ENCODE measurements around the gene TBXAS1. TPM values are rescaled to one million over a fixed set of nuclear protein-coding genes. Genes with fewer than 3 reads are reported as not detected.

The TBXAS1 gene
- total and polyA plus RNA-seq, 8 donors: 0.74 to 18.4 (median 2.2) TPM

DNA sequence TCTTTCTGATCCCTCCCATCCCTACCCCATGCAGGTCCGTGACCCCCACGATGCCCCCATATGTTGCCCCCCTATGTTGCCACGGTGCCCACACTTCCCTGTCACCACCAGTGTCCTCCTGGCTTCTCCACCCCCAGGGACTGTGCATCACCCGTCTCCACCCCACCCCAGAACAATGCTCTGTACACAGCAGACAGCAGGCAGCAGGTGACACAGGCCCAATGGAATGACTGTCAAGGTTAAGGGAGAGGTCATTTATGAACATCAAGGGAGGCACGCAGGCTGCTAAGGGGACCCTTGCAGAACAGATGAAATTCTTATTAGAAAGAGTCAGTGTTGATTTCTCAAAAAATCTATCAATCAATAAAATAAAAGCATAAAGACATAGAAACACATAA, 162.2 kb downstream of the TBXAS1 start:
- Histone ChIP-seq H3K36me3 (no peaks in the 10 kb centered on the region), H3K27ac (no peak overlapping the region), H3K9me3 (no peaks in the 10 kb centered on the region), H3K4me3 (no peak overlapping the region), H3K27me3 (no peaks in the 10 kb centered on the region), H3K4me1 (no peaks in the 10 kb centered on the region)
- no peak for FAIRE-seq
- no peak for ATAC-seq
- 67 to 85% methylated on average over 5 of the region's 5 CpGs for WGBS, 2 donors
- TF ChIP-seq, protein P1, sequence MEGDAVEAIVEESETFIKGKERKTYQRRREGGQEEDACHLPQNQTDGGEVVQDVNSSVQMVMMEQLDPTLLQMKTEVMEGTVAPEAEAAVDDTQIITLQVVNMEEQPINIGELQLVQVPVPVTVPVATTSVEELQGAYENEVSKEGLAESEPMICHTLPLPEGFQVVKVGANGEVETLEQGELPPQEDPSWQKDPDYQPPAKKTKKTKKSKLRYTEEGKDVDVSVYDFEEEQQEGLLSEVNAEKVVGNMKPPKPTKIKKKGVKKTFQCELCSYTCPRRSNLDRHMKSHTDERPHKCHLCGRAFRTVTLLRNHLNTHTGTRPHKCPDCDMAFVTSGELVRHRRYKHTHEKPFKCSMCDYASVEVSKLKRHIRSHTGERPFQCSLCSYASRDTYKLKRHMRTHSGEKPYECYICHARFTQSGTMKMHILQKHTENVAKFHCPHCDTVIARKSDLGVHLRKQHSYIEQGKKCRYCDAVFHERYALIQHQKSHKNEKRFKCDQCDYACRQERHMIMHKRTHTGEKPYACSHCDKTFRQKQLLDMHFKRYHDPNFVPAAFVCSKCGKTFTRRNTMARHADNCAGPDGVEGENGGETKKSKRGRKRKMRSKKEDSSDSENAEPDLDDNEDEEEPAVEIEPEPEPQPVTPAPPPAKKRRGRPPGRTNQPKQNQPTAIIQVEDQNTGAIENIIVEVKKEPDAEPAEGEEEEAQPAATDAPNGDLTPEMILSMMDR (IDR thresholded peaks at IDR 0.05): no peak
- no peak for DNase-seq
- intact Hi-C loops (cut with DNase I): loop anchor here in 1 of 3 donors (10.0 kb wide), 1 partner anchor 216 kb away; the partner anchor contains the start of gene HIPK2

DNA sequence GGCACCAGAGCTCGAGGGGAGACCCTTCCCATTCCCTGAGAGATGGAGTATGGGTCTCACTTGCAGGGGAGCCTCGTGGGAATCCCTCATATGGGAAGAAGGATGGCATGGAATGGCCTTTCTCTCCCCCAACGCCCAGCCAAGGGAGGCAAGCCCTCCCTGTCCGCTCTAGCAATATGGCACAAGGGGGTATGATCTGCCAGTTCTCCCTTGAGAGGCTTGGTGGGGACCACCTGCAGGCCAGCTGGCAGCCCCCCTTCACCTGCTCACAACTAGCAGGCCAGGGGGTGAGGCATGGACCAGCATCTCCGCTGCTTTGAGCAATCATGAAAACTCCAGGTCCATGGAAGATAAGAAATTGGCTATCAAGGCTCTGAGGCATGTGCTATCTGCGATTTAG, 162.8 kb downstream of the TBXAS1 start:
- no peak for DNase-seq
- H3K9me3 ChIP-seq: no peaks in the 10 kb centered on the region
- no peaks in the 10 kb centered on the region for H3K36me3 ChIP-seq
- intact Hi-C loops (cut with DNase I): loop anchor here in 1 of 3 donors (10.0 kb wide), 1 partner anchor 217 kb away; the partner anchor contains the start of gene HIPK2
- no peak for ATAC-seq
- no peak overlapping the region for H3K27ac ChIP-seq
- H3K4me1 ChIP-seq: no peaks in the 10 kb centered on the region
- H3K27me3 ChIP-seq: no peaks in the 10 kb centered on the region
- H3K4me3 ChIP-seq: no peak overlapping the region
- WGBS, 2 donors: 83 to 85% methylated on average over 6 of the region's 6 CpGs
- TF ChIP-seq, protein P1 (IDR thresholded peaks at IDR 0.05): no peak
- FAIRE-seq: no peak

DNA sequence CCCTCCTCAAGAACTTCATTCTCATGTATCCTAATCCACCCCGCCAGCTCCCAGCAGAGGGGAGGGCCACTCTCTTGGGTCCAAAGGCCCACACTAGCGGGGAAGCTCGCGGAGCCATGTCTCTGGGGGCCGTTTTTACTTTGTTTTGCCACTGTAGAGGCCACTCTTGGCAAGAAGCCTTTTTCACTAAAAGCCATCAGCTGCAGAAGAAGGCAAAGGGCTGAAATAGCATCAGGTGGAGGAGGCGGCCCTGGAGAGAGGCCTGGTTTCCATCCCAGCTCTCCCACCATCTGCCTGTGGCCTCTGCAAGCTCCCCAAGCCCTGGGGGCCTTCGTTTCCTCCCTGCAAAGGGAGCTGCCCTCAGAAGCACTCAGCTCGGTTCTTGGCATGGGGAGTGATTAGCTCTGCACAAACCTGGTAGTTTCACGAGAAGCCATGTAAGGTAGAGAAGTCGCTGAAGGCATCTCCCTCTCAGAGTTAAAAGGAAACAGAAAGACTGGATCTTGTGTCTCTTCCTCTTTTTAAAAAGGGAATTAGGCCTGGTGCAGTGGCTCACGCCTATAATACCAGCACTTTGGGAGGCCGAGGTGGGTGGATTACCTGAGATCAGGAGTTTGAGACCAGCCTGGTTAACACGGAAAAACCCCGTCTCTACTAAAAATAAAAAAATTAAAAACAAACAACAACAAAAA, 163.4 kb downstream of the TBXAS1 start:
- H3K4me1 ChIP-seq: no peaks in the 10 kb centered on the region
- H3K9me3 ChIP-seq: no peaks in the 10 kb centered on the region
- WGBS, 2 donors: 82 to 90% methylated on average over 14 of the region's 14 CpGs
- TF ChIP-seq, protein P1 (IDR thresholded peaks at IDR 0.05): no peak
- H3K4me3 ChIP-seq: no peak overlapping the region
- ATAC-seq (no peak), FAIRE-seq (no peak), DNase-seq (no peak)
- no peaks in the 10 kb centered on the region for H3K36me3 ChIP-seq
- H3K27ac ChIP-seq: no peak overlapping the region
- intact Hi-C loops (cut with DNase I): loop anchor here in 1 of 3 donors (10.0 kb wide), 1 partner anchor 218 kb away; the partner anchor contains the start of gene HIPK2
- no peaks in the 10 kb centered on the region for H3K27me3 ChIP-seq

DNA sequence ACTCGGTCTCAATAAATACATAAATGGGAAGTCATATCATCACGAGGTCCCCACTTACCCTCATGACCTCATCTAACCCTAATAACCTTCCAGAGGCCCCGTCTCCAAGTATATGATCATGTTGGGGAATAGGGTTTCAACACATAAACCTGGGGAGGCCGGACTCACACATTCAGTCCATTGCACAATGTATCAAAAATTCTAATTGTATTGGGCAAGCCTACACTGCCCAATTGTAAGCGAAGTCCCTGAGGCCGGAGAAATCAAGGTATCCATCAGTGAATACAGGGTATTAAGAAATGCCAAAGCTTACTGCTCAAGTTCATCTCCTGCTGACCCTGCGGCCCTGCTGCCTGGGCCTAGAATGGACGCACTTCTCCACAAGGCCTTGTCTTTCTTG, 164.1 kb downstream of the TBXAS1 start:
- H3K4me3 ChIP-seq: no peak overlapping the region
- FAIRE-seq: no peak
- H3K27ac ChIP-seq: no peak overlapping the region
- TF ChIP-seq, protein P1 (IDR thresholded peaks at IDR 0.05): no peak
- H3K27me3 ChIP-seq: no peaks in the 10 kb centered on the region
- intact Hi-C loops (cut with DNase I): loop anchor here in 1 of 3 donors (10.0 kb wide), 1 partner anchor 218 kb away; the partner anchor contains the start of gene HIPK2
- WGBS, 2 donors: 86 to 88% methylated on average over 8 of the region's 8 CpGs
- no peaks in the 10 kb centered on the region for H3K36me3 ChIP-seq
- no peak for DNase-seq
- ATAC-seq: no peak
- no peaks in the 10 kb centered on the region for H3K4me1 ChIP-seq
- no peaks in the 10 kb centered on the region for H3K9me3 ChIP-seq

DNA sequence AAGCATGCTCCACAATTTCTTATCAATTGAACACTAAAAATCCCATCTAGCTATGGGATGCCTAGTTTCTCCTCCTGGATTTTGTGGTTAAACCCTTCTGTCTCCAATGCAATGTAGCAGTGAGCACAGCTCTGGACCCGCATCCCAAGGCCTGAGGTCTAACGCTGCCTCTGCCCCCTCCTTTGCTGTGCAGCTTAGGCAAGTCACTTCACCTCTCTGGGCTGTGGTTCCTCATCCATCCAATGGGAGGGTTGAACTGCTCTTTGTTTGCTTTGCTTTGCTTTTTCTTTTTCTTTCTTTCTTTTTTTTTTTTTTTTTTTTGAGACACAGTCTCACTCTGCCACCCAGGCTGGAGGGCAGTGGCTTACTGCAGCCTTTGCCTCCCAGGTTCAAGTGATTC, 164.5 kb downstream of the TBXAS1 start:
- Histone ChIP-seq H3K9me3 (no peaks in the 10 kb centered on the region), H3K4me1 (no peaks in the 10 kb centered on the region), H3K36me3 (no peaks in the 10 kb centered on the region), H3K27me3 (no peaks in the 10 kb centered on the region), H3K27ac (no peak overlapping the region), H3K4me3 (no peak overlapping the region)
- ATAC-seq: no peak
- intact Hi-C loops (cut with DNase I): loop anchor here in 1 of 3 donors (10.0 kb wide), 1 partner anchor 219 kb away; the partner anchor contains the start of gene HIPK2
- WGBS, 2 donors: 96% methylated on average over 2 of the region's 2 CpGs
- TF ChIP-seq, protein P1 (IDR thresholded peaks at IDR 0.05): no peak
- FAIRE-seq: no peak
- DNase-seq: no peak
